Measurements from ENCODE around the gene SCUBE3. TPM values are rescaled to one million over a fixed set of nuclear protein-coding genes. Genes with fewer than 3 reads are reported as not detected.
A peak's percentile ranks its signal among the peaks of the same experiment; 100 is the strongest.

Gene SCUBE3
- total RNA-seq, 3 donors from 2014 or later (not counting 1 experiment from before 2014, with no cell fraction given) = 0.25 to 0.31 TPM; not detected in 1

GRCh38 chr6:35295521-35296315 lies 82.0 kb downstream of the SCUBE3 start:
- H3K4me3 ChIP-seq (ENCODE audit: low read length) = no peak overlapping the region
- Mint-ChIP-seq H3K9me3 (no peaks in the 10 kb centered on the region), H3K4me1 (peaks cover 28 to 31% of the 10 kb centered on the region in 2 donors), H3K27ac (no peak overlapping the region), H3K27me3 (ENCODE audit: low read depth in 2 of 2) (no peaks in the 10 kb centered on the region), H3K36me3 (peaks cover 8% of the 10 kb centered on the region), H3K4me3 (no peak overlapping the region)
- H3K36me3 ChIP-seq (ENCODE audit: control insufficient read depth, insufficient read depth, low read length) = peaks cover 37% of the 10 kb centered on the region
- 83% methylated on average over 2 of the region's 3 CpGs for WGBS (ENCODE audit: insufficient coverage)
- peaks cover 32% of the 10 kb centered on the region for H3K4me1 ChIP-seq (ENCODE audit: control insufficient read depth, insufficient read depth, low read length)
- ATAC-seq (no peak), DNase-seq (no peak)
- H3K9me3 ChIP-seq (ENCODE audit: control insufficient read depth, insufficient read depth, low read length) = no peaks in the 10 kb centered on the region
- TF ChIP-seq, protein P1, sequence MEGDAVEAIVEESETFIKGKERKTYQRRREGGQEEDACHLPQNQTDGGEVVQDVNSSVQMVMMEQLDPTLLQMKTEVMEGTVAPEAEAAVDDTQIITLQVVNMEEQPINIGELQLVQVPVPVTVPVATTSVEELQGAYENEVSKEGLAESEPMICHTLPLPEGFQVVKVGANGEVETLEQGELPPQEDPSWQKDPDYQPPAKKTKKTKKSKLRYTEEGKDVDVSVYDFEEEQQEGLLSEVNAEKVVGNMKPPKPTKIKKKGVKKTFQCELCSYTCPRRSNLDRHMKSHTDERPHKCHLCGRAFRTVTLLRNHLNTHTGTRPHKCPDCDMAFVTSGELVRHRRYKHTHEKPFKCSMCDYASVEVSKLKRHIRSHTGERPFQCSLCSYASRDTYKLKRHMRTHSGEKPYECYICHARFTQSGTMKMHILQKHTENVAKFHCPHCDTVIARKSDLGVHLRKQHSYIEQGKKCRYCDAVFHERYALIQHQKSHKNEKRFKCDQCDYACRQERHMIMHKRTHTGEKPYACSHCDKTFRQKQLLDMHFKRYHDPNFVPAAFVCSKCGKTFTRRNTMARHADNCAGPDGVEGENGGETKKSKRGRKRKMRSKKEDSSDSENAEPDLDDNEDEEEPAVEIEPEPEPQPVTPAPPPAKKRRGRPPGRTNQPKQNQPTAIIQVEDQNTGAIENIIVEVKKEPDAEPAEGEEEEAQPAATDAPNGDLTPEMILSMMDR (IDR thresholded peaks at IDR 0.05) = no peak
- H3K27ac ChIP-seq (ENCODE audit: low read length) = no peak overlapping the region
- H3K27me3 ChIP-seq (ENCODE audit: control insufficient read depth, insufficient read depth, low read length) = no peaks in the 10 kb centered on the region
- intact Hi-C loops (cut with micrococcal nuclease) = loop anchor here (2.0 to 5.0 kb wide), 3 partner anchors 47 to 442 kb away; partner anchors contain the start of genes ARMC12 and PPARD

DNA sequence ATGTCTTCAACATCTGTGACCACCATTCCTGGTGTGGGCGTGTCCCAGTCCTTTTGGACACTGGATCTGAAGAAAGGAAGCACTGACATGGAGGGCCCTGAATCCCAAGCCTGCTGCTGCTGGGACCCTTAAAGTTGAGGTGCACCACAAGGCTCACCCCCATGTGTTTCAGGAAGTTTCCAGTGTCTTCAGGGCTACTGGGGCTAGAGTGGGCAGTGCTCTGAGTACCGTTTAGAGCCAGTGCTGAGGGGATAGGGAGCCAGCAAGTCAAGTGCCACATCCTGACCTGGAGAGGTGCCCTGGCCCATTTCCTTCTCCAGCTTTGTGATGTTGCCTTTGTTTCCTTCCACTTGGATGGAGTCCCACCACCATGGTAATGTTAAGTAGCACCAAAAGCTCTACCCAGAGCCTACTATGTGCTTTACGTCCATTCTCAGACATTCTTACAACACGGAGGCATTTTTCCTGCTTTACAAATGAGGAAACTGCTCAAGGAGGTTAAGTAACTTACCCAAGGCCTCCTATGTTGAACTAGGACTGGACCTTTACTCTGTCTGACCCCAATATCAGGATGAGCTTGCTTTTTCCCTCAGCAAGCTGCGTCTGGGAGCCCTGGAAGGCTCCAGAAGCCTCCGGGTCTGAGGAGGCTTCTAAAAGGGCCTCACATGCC lies 83.3 kb downstream of the SCUBE3 start:
- no peaks in the 10 kb centered on the region for H3K27me3 Mint-ChIP-seq (ENCODE audit: low read depth in 2 of 2)
- H3K4me1 Mint-ChIP-seq = peaks cover 28 to 43% of the 10 kb centered on the region in 2 donors
- no peak for ATAC-seq
- H3K36me3 Mint-ChIP-seq = peaks cover 8% of the 10 kb centered on the region
- H3K9me3 ChIP-seq (ENCODE audit: control insufficient read depth, insufficient read depth, low read length) = no peaks in the 10 kb centered on the region
- DNase-seq = peak in 1 of 2 donors; percentile 11
- 54% methylated on average over 6 of the region's 6 CpGs for WGBS (ENCODE audit: insufficient coverage)
- H3K27ac ChIP-seq (ENCODE audit: low read length) = peak overlapping the region; percentile 97
- H3K36me3 ChIP-seq (ENCODE audit: control insufficient read depth, insufficient read depth, low read length) = peaks cover 26% of the 10 kb centered on the region
- TF ChIP-seq, protein P1 (IDR thresholded peaks at IDR 0.05) = no peak
- no peaks in the 10 kb centered on the region for H3K9me3 Mint-ChIP-seq
- no peak overlapping the region for H3K4me3 ChIP-seq (ENCODE audit: low read length)
- peaks cover 46% of the 10 kb centered on the region for H3K4me1 ChIP-seq (ENCODE audit: control insufficient read depth, insufficient read depth, low read length)
- H3K4me3 Mint-ChIP-seq = peak overlapping the region; percentile 89
- peak overlapping the region; percentile 97 to 98 for H3K27ac Mint-ChIP-seq
- intact Hi-C loops (cut with micrococcal nuclease) = loop anchor here (1.0 to 5.0 kb wide), 6 partner anchors 30 to 440 kb away; partner anchors contain the start of genes ARMC12, PPARD and RPL10A
- no peaks in the 10 kb centered on the region for H3K27me3 ChIP-seq (ENCODE audit: control insufficient read depth, insufficient read depth, low read length)

DNA sequence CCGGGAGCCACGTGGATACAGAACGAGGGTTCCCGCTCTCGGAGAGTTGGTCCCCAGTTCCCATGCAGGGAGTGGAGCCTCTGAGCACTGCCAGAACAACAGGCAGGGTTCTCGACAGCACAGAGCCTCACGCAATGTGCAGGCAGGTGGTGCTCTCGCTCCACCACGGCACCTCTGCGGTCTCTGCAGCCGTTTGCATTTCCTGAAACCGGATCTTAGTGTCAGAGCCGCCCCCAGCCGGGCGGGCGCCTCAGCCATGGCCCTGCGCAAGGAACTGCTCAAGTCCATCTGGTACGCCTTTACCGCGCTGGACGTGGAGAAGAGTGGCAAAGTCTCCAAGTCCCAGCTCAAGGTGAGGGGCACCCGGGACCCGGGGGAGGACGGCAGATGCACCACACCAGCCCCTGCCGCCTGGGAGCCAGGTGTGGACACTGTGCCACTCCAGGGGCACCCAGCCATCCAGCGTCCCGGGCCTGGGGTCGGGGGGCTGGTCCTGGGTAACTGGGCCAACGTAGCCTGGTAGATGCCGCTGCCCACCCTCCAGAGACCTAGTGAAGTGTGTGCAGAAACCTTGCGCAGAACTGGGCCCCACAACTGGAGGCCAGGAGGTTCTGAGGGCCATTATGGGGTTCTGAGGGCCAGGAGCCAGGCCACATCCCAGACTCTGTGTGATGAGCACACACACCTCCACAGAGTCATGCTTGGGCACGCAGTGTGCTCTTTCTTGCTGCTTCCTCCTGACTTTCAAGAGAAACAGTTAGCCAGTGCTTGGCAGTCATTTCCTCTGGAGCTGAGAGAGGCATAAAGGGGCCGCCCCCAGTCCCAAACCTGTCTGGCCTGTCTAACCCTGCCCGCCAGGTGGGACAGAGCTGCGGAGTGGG lies 84.1 kb downstream of the SCUBE3 start, which contains the start of gene DEF6:
TSS of gene DEF6 (plus strand) at position 218 of the 881 bp plus-strand sequence. CDS start at position 257, 39 bp downstream.
- peak within 1 kb of the TSS; percentile 97 to 98 for H3K27ac Mint-ChIP-seq
- intact Hi-C loops (cut with micrococcal nuclease) = loop anchor here (1.0 to 5.0 kb wide), 7 partner anchors 15 to 439 kb away; partner anchors contain the start of genes ARMC12, PPARD and RPL10A
- Histone ChIP-seq H3K9me3 (ENCODE audit: control insufficient read depth, insufficient read depth, low read length) (no peaks in the 10 kb centered on the region), H3K4me1 (ENCODE audit: control insufficient read depth, insufficient read depth, low read length) (peaks cover 54% of the 10 kb centered on the region), H3K36me3 (ENCODE audit: control insufficient read depth, insufficient read depth, low read length) (peaks cover 20% of the 10 kb centered on the region), H3K4me3 (ENCODE audit: low read length) (peak within 1 kb of the TSS; percentile 95), H3K27me3 (ENCODE audit: control insufficient read depth, insufficient read depth, low read length) (no peaks in the 10 kb centered on the region), H3K27ac (ENCODE audit: low read length) (peak within 1 kb of the TSS; percentile 97)
- peak within 1 kb of the TSS; percentile 89 for H3K4me3 Mint-ChIP-seq
- H3K27me3 Mint-ChIP-seq (ENCODE audit: low read depth in 2 of 2) = no peaks in the 10 kb centered on the region
- peaks cover 8% of the 10 kb centered on the region for H3K36me3 Mint-ChIP-seq
- peaks cover 35 to 51% of the 10 kb centered on the region in 2 donors for H3K4me1 Mint-ChIP-seq
- TF ChIP-seq, protein P1 (IDR thresholded peaks at IDR 0.05) = peak; percentile 87
- ATAC-seq = peak; percentile 85 to 92 (median 91)
- no peaks in the 10 kb centered on the region for H3K9me3 Mint-ChIP-seq
- peak; percentile 85 to 95 for DNase-seq
- WGBS (ENCODE audit: insufficient coverage) = under 1% methylated on average over 34 of the region's 35 CpGs

Data from natural killer cell (primary cell).